ENCODE results near the gene EEIG2. TPM values are rescaled to one million over a fixed set of nuclear protein-coding genes. Genes with fewer than 3 reads are reported as not detected.
A peak's percentile ranks its signal among the peaks of the same experiment; 100 is the strongest.

The EEIG2 gene
- total and polyA plus RNA-seq, 9 of the 15 experiments (the other 6 are each of a cell fraction or from before 2014, with no cell fraction given) = 6.1 to 26.9 (median 15.2) TPM

GRCh38 chr1:108512239-108513043 lies 47.5 kb upstream of the EEIG2 start (continued):
- TF ChIP-seq REST (IDR thresholded peaks at IDR 0.05; ENCODE audit: borderline replicate concordance) (peak; percentile 96), REST (CRISPR knock-in tag; IDR thresholded peaks at IDR 0.05; ENCODE audit: low read depth) (no peak), BRD9 (IDR thresholded peaks at IDR 0.05; ENCODE audit: low read depth, partially characterized antibody) (peak; percentile 76), ZSCAN29 (IDR thresholded peaks at IDR 0.05) (no peak), CC2D1A (IDR thresholded peaks at IDR 0.05) (peak; percentile 90), DEAF1 (CRISPR knock-in tag; IDR thresholded peaks at IDR 0.05) (peak; percentile 99), ZNF197 (CRISPR knock-in tag; IDR thresholded peaks at IDR 0.05; ENCODE audit: low read depth) (0 out of 2 replicates have a peak, but pooled peaks have one; percentile 21), MTF1 (CRISPR knock-in tag; IDR thresholded peaks at IDR 0.05; ENCODE audit: borderline replicate concordance) (no peak), SMAD1 (IDR thresholded peaks at IDR 0.05; ENCODE audit: low read depth, low read length, partially characterized antibody) (no peak), HDAC3 (IDR thresholded peaks at IDR 0.05; ENCODE audit: borderline replicate concordance, partially characterized antibody) (no peak), SIN3B (IDR thresholded peaks at IDR 0.05; ENCODE audit: low read depth) (no peak), ZNF609 (CRISPR knock-in tag; IDR thresholded peaks at IDR 0.05; ENCODE audit: borderline replicate concordance) (no peak), ARID2 (IDR thresholded peaks at IDR 0.05) (peak; percentile 94)

Data from K562 (cell line).